ENCODE measurements around the gene CPEB4.

Gene CPEB4

DNA sequence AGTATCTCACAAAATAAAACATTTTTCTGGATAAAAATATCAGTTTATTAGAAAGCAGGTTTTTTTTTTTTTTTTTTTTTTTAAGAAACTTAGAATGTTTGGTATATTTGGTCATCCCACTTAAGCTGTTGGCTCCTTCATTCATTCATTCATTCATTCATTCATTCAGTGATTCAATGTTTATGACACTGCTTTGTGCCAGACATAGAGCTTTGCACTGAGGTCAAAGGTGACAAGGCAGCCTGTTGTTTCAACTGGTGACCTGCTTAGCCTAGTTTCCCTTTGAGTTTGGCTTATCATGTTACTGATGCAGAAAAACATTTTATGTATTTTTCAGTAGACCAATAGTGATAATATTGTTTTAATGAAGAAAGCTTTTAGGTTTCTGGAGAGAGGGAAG, 23.5 kb downstream of the CPEB4 start:
- DNase-seq (ENCODE audit: low read depth in 2 of 2, low spot score in 1 of 2) = no peak

DNA sequence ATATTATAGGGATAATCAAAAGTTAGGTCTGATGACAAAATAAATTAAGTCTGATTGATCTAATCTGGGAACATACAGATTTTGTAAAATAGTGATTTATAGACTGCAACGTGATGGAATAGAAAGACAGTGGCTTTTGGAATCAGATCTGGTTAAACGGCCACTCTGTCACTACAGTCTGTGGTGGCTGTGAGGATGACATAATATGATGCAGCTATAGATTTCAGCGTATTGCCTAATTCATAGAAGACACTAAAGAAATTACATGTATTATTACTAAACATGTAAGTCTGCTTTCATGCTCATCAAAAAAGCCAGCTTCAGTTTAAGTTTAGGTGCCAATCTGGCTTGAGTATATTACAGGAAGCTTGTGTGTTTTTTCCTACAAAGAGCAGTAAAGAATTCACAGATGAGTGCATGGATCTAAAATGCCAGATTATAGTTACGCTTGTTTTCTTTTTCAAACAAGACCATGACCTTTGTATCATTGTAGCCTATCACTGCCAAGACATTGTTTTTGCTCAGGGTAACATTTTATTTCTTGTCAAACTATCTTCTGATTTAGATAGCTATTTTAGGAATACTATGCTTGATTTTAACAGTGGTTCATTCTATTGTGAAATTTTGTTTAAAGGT, 25.7 kb downstream of the CPEB4 start:
- no peak for DNase-seq (ENCODE audit: low read depth in 2 of 2, low spot score in 1 of 2)

DNA sequence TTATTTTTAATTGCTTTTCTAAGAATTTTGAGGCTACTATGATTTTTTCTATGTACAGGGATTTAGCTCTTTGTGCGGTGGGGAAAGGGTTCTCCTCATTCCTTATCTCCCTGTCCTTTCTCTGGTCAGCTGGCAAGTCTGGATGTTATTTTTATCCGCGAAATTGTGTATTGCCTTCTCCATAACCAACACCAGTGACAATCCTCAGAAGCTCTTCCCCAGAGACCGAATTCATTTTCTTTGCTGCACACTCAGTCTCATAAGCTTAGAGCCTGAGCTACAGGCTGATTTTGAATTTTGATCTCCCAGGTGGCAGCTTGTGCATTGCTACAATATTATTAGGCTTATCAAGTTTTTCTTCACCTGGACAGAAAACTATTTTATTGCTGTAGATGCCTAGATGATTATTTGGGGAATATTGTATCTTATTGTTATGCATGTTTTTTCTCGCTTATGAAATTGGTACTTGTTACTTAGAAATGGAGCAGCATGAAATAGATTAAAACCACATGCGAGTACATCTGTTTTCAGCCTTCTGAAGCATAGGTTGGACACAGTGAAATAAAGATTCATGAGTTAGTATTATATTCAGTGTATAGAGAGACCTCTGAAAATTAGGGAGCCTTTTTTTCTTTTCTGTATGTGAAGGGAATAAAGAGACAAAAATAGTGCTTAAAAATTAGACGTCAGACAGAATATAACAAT, 27.3 kb downstream of the CPEB4 start:
- DNase-seq (ENCODE audit: low read depth in 2 of 2, low spot score in 1 of 2) = no peak

DNA sequence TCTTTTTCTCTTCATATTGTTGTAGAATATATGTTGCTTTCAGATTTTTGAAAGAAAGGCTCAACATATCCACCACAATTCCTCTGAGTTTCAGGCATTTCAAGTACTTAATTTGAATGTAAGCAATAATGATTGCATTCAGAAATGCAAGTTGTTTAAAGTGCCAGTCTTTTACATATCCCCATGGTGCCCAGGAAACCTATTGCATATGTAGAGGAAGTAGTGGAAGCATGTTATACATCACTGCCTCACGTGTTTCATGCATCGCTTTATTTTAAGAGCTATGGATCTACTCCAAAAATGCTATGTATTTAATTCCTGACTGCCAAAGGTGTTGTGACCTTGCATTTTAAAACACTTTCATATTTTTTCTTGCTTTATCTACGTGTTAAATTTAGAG, 28.1 kb downstream of the CPEB4 start:
- DNase-seq (ENCODE audit: low read depth in 2 of 2, low spot score in 1 of 2) = no peak

DNA sequence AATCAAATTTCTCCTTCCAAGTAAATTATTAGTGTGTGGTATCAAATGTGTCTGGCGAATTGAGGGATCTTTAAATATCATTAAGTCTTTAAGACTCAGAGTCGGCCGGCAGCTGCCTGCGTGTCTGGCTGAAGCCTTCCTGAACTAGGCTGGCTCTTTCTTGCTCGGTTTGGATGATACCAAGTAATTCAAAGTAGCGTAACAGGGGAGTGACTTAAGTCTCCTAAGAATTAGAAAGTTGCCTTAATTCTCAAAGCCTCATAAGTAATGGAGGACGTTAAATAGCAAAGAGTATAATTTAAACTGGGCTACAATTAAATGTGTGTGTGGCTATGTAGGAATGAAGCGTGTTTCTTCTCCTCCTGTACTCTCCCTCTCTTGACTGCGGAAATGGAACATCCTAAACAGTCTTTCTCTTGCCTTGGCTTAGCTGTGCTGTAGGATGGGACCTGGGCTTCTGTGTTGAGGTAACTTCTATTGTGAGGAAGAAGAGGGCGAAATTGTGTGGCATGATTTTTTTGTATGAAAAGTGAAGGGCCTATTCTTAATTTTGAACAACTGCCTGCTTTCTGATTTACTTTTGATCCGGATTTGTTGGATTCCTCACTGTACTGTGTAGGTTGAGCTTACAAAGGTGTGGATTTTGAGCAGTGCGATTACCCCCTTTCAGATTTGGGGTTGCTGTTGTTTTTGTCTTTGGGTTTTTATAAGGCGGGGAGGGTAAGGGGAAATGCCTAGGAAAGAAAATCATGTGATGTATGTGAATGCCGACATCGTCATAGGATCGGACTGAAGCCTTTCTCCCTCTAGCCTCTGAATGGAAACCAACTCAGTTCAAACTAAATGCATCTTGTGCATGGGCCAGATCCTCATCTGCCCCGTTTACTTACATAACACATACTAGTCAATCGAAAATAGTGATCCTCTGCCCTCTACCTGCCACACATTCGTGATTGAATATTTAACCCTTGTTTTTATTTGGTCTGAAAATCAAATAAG, 29.9 kb downstream of the CPEB4 start:
- DNase-seq (ENCODE audit: low read depth in 2 of 2, low spot score in 1 of 2) = peak in 1 of 2 donors; percentile 14

DNA sequence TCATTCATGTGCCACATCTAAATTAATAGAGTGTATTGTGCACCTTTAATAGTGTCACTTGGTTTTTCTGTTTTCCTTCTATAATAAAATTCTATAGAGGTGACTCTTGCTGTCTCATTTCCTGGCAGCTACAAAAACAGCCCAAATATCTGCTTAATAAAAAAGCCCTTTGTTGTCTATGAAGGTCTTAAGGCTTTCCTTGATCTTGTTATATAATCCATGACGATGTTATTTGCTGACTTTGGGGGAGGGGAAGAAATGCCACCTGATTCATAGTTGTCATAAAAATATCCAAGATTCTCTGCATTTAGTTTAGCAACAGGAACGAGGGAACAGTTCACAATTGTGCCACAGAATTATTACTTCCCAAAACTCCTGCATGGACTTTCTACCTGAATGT, 31.3 kb downstream of the CPEB4 start:
- no peak for DNase-seq (ENCODE audit: low read depth in 2 of 2, low spot score in 1 of 2)

DNA sequence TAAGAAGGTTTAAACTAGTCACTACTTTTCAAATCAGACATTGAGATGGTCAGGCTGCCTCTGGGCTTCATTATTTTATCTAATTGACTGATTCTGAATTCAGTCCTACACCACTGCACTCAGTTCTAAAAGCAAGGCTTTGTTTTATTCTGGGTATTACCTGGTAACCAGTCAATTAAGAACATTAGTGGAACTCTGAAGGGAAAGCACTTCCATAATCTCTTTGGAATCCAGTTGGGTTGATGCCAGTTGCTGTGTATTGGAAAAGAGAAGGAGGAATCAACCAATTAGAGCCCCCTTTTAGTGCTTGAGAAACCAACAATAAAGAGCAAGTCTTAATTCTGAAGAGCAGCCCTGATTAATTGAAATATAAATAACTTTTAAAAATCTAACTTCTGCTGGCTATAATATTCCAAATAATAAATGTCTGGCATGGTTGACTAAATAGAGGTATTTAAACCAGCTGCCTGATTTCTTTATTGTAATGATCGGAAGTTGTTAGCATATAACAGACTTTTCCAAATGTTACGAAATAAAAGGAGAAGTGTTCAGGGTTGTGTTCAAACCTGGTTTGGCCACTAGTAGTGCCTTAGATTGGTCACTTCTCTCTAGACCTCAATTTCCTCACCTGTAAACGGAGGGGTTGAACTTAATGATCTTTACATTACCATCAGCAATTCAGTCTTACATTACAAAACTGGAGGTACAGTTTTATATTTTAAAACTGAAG, 32.0 kb downstream of the CPEB4 start:
- DNase-seq (ENCODE audit: low read depth in 2 of 2, low spot score in 1 of 2) = no peak

DNA sequence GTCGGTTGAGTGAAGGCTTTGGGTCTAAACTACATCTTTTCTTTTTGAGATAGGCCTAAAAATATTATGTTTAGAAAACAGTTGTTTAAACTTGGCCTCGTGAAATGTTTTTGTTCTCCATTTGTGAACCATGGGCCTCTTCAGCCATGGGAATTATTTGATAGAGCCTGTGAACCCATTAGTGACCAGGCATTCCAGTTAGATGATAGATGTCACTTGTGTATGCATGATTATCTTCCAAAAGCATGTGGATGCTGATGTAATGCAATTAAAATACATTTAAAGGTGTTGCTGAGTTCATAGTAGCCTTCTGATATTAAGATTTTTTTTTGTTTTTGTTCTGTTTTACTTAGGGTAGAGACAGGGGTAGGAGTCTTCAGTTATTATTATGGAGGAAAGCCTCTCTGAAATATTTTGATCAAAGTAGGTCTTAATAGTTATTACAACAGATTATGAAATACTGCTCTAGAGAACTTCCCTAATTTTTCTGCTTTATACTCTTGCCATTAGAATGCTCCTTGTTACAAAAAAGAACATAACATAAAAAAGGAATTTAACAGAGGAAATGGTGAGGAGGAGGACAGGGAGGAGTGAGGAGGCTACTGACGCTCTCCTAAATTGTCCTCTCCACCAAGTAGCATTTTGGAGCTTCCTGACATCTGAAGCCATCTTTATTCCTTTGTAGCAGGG, 32.9 kb downstream of the CPEB4 start:
- DNase-seq (ENCODE audit: low read depth in 2 of 2, low spot score in 1 of 2) = no peak

DNA sequence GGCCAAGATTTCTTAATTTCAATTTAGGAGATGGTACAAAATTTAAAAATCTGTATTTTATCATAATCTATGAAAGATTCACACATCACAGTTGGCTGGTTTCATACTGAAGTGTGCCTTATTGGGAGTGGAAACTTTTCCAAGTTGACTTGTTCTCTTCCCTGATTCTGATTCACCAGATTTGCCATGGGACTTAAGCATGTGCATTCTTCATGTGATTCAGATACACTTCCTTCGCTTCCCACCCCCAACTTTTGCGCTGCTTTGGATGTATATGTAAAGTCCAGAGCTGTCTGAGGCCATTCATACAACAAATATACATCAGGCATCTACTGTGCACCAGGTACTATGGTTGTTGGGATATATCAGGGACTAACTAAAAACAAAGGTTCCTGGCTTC, 34.4 kb downstream of the CPEB4 start:
- DNase-seq (ENCODE audit: low read depth in 2 of 2, low spot score in 1 of 2) = no peak

DNA sequence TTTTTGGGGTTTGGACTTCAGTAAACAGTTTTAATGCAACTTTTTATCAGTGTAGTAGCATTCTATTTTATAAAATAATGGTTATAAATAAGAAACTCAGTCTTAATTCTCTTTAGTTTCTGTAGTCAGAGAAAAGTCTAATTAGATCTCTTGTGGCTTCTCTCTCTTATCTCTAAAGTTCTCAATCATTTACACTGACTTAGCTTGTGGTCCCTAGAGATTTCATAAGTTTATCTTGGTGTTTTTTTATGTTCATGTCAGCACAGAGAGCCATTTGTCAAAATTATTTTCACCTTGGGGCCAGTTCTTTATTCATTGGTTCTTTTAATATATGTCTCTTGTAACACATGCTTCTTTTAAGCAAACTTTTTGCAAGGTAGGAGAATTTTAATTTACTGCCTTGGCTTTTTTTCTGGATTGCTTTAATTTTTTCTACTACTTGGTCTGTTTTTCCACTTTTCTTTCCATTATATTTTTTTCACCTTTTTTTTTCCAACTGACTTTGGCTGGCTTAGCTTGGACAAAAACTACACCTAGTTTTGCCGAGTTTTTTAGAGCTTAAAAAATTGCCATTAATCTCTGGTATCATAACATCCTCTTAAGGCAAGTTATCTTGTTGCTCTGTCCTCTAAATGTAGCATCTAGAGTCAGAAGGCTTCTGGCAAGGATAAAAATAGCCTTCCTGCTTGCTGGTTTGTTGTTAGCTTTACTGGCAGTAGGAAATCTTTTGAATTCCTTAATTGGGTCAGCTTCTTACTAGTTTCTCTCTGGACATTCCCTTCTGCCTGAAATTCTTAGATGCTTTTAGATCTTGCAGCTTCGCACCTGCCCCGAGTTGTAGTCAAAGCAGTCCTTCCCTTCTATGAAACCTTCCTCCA, 35.3 kb downstream of the CPEB4 start:
- no peak for DNase-seq (ENCODE audit: low read depth in 2 of 2, low spot score in 1 of 2)

DNA sequence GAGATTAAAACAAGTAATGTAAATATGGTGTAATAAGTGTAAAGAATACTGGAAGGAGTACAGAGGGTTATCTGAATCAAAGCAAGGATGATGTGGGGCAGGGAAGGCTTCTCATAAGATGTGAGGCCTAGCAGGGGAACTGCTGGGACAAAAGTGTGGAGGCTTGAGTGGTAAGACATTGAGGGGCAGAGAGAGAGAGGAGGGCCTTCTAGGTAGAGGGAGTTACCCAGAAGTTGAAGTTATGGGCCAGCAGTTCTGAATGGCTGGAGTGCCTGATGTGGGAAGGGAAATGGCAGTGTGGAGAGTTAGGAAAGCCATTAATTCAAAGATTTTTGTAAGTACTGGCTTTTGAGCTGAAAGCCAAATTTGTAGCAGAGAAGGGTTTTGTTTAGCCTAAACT, 36.8 kb downstream of the CPEB4 start:
- no peak for DNase-seq (ENCODE audit: low read depth in 2 of 2, low spot score in 1 of 2)

DNA sequence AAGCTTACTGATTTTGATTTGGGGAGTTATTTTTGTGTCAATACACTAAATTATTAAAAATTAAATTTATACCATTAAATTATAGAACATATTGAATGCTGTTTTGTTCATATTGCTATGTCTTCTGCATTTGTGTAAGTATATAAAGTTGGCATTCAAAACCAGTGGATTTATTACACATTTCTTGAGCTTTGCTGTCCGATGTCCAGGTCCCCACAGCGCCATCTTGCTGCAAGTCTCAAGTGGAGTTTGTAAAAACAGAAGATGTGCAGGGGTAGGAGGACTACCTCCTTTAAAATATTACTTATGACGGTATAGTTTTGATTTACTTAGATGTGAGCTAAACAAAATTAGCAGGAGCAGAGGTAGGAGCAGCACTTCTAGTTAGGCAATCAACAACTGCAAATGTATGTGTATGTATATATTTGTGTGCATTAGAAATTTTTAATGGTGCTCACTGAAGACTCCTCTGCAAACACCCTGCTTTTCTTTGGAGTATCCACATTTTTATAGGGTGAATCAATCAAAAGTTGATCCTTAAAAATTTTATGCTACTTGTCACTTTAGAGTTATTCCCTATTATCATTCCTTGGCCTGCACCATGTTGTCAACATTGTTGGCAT, 37.4 kb downstream of the CPEB4 start:
- DNase-seq (ENCODE audit: low read depth in 2 of 2, low spot score in 1 of 2) = no peak

DNA sequence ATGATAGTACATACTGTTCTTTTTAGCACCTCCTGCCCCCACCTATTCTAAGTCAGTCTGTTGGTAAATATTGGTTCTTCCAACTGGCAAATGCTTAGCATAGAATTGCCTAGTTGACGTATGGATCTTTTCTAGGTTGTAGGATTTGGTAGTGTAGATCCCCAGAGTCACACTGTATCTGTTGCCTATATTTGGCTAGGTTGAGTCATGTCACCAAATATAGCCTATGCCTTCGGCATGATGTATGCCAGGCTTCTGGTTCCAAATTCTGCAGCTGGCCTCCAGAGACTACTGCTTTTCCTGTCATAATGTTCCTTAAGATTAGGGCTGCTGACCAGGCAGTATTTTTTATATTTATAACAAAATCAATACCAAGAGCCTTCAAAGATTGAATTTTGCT, 38.2 kb downstream of the CPEB4 start:
- no peak for DNase-seq (ENCODE audit: low read depth in 2 of 2, low spot score in 1 of 2)

DNA sequence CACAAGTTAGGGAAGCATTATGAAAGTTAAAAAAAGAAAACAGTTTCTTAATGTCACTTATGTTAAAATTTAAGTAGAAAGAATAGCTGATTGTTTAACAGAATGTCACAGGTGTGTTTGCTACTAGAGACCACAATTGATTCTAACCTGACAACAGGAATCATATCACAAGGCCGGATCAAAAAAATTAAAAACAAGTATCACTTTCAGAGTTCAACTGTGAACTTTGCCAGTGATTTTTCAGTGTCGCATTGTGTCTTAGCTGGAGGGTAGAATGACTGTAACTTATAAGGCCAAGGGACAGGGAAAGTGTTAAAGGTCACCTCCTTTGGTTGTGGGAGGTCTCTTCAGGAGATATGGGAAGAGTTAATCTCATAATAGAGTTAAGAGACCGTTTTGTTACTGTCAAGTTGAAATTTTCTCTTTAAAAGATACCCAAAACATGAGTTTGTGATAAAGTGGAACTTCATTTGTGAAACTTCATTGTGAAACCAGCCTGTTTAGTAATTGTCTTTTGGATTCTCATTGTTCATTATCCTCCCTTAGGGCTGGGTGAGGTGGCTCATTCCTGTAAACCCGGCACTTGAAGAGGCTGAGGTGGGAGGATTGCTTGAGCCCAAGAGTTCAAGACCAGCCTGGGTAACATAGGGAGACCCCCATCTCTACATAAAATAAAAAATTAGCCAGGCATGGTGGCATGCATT, 40.9 kb downstream of the CPEB4 start:
- DNase-seq (ENCODE audit: low read depth in 2 of 2, low spot score in 1 of 2) = no peak

DNA sequence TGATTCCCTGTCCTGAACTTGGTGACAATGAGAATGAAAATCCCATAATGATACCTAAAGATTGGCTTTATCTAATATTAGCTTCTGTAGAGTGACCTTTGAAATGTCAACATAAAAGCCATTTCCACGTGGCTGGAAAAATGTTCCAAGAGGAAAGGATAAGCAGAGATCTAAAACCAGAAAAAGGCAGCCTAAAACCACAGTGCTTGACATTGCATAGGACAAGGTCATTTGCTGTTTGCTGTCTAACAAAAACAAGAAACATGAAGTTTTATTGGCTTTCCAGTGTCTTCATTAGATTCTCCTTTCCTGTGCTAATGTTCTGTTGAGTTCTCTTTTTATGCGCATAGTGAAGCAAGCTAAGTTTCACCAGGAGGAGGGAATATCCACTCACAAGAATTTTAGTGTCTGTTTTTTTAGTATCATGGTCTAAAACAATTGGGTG, 44.6 kb downstream of the CPEB4 start:
- DNase-seq (ENCODE audit: low read depth in 2 of 2, low spot score in 1 of 2) = no peak

DNA sequence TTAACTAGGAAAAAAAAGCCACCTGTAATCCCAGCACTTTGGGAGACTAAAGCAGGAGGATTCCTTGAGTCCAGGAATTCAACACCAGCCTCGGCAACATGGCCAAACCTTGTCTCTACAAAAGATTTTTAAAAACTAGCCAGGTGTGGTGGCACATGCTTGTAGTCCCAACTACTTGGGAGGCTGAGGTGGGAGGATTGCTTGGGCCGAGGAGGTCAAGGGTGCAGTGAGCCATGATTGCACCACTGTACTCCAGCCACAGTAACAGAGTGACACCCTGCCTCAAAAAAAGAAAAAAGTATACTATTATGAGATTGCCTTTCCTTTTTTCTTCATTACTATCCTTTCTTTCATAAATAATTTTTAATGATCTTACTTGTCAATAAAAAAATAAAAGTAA, 45.8 kb downstream of the CPEB4 start:
- no peak for DNase-seq (ENCODE audit: low read depth in 2 of 2, low spot score in 1 of 2)

DNA sequence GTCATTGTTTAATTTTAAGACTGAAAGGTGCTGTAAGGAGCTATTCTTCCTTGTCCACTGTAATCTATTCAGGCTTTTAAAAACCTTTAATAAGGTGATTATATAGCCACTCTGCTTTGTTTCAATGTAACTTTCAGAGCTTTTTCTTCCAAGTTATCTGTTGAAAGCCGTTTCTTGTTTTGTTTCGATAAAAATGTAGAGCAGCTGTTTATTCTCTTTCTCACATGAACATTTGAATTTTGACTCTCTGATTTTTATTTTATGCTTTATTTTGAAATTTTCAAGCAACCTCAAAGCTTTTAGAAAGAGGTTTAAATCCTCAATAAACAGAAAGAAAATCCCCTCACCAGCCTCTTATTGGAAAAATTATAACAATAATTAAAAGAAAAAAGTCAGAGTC, 47.2 kb downstream of the CPEB4 start:
- no peak for DNase-seq (ENCODE audit: low read depth in 2 of 2, low spot score in 1 of 2)

DNA sequence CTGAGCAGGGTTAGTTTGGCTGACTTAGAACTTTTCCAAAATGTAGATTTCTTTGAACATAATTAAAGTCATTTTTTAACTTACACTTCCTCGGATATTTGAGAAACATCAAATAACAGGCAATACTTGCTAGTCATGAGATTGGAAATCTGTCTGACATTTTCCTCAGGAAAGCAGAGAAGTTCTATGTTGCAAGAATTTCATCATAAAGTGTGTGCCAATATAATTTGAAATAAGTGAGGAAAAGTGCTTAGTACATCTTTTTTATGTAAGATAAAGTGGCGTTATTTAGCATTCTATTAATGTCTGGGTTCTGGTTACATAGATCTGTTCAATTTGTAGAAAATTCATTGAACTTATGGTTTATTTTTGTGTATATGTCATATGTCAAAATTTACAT, 52.1 kb downstream of the CPEB4 start:
- no peak for DNase-seq (ENCODE audit: low read depth in 2 of 2, low spot score in 1 of 2)

DNA sequence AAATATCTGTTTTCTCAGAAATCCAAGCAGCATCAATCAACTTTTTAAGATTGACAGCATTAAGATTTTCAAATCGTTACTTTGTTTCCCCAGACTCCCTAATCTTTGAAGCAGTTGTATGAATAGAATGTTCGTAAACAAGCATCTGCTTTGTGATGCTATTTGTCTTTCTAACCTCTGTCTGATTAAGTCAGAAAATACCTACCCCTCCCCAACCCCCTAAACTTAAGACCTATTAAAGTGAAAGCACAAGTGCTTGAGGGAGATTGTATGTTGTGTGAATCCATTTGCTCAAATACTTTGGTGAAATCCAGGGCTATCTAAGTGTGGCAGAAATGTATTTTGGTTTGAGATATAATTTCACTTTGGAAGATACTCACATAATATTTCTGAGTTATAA, 53.0 kb downstream of the CPEB4 start:
- no peak for DNase-seq (ENCODE audit: low read depth in 2 of 2, low spot score in 1 of 2)

Data from stimulated activated CD8-positive, alpha-beta memory T cell treated with anti-CD3 and anti-CD28 coated beads, Interleukin-4, amount 100 ng/mL, for 4 hours (primary cell).